HG03439 (cell line): Measurements from ENCODE around the gene TUBGCP2.

Experiments
- ATAC-seq: cut with Tn5 transposase; IDR thresholded peaks from one replicate; pipeline ENCODE4 v1.9.1; 2021; ENCODE audit warnings: mild to moderate bottlenecking, moderate library complexity; ENCODE audit not compliant: unreplicated experiment

Gene TUBGCP2

GRCh38 chr10:133281628-133282372, 26.9 kb downstream of the TUBGCP2 start:
- no peak for ATAC-seq

- no peak for ATAC-seq
These were observed 27.6 kb downstream of the TUBGCP2 start for GRCh38 chr10:133281084-133281483.

GRCh38 chr10:133280391-133281059, 28.1 kb downstream of the TUBGCP2 start:
- no peak for ATAC-seq

- no peak for ATAC-seq
These were observed 29.1 kb downstream of the TUBGCP2 start for GRCh38 chr10:133279326-133280226.

- no peak for ATAC-seq
These were observed 30.0 kb downstream of the TUBGCP2 start for GRCh38 chr10:133278577-133279265.

- no peak for ATAC-seq
These were observed 30.6 kb downstream of the TUBGCP2 start for GRCh38 chr10:133277993-133278576.

GRCh38 chr10:133277277-133277992, 31.2 kb downstream of the TUBGCP2 start:
- ATAC-seq: no peak

GRCh38 chr10:133276435-133277201, 32.1 kb downstream of the TUBGCP2 start, which contains the start of gene ADAM8:
TSS of gene ADAM8 (minus strand) at chr10:133276868. CDS start at chr10:133276817, 51 bp downstream.
- peak; percentile 45 for ATAC-seq

GRCh38 chr10:133276100-133276434, 32.6 kb downstream of the TUBGCP2 start:
- peak; percentile 2 for ATAC-seq

GRCh38 chr10:133275684-133276092, 33.0 kb downstream of the TUBGCP2 start:
- peak; percentile 42 for ATAC-seq

- peak; percentile 49 for ATAC-seq
These were observed 33.7 kb downstream of the TUBGCP2 start for GRCh38 chr10:133274751-133275683.

GRCh38 chr10:133273534-133274143, 35.0 kb downstream of the TUBGCP2 start:
- ATAC-seq: no peak

GRCh38 chr10:133272964-133273420, 35.7 kb downstream of the TUBGCP2 start:
- no peak for ATAC-seq

GRCh38 chr10:133272301-133272963, 36.2 kb downstream of the TUBGCP2 start:
- ATAC-seq: no peak

GRCh38 chr10:133271521-133272300, 37.0 kb downstream of the TUBGCP2 start:
- no peak for ATAC-seq

GRCh38 chr10:133270773-133271297, 37.8 kb downstream of the TUBGCP2 start:
- ATAC-seq: no peak
